Amniotic epithelial cell (primary cell): ENCODE measurements around the gene CST6.
A peak's percentile ranks its signal among the peaks of the same experiment; 100 is the strongest.

Source experiments
- DNase-seq: peaks from one replicate; pipeline ENCODE4 v3.0.0-alpha.2; 2010; ENCODE audit warnings: low read depth

The CST6 gene, protein sequence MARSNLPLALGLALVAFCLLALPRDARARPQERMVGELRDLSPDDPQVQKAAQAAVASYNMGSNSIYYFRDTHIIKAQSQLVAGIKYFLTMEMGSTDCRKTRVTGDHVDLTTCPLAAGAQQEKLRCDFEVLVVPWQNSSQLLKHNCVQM

DNA sequence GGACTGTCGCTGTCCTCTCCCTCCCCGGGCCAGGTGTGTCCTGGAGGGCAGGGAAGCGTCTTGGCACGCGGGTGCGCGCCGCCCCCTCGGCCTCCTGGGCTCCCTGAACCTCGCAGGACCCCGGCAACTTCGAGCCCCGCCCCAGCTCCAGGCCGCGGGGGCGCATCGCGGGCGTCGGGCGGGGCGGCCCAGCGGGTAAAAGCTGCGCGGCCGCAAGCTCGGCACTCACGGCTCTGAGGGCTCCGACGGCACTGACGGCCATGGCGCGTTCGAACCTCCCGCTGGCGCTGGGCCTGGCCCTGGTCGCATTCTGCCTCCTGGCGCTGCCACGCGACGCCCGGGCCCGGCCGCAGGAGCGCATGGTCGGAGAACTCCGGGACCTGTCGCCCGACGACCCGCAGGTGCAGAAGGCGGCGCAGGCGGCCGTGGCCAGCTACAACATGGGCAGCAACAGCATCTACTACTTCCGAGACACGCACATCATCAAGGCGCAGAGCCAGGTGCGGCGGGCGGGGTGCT is at the start of gene CST6:
Gene CST6 (plus strand): TSS at position 224 of the 519 bp plus-strand sequence. CDS start 37 bp downstream, at position 261.
- no peak for DNase-seq

DNA sequence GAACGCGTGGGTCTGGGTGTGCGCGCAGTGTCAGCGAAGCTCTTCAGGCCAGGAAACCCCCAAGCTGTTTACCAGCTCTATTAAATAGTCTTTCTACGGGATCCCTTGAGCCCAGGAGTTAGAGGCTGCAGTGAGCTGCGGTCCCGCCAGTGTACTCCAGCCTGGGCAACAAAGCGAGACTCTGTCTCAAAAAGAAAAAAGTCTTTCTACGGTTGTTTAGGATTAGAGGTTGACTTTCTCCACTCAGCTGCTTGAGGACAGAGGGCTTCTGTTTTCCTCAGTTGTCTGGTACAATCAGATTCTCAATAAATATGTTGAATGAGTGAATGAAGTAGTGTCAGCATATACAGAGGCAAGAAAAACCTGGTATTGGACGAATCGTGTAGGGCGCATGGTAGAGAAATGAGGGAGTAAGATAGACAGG is 49.7 kb upstream of the CST6 start:
- DNase-seq, result no peak

DNA sequence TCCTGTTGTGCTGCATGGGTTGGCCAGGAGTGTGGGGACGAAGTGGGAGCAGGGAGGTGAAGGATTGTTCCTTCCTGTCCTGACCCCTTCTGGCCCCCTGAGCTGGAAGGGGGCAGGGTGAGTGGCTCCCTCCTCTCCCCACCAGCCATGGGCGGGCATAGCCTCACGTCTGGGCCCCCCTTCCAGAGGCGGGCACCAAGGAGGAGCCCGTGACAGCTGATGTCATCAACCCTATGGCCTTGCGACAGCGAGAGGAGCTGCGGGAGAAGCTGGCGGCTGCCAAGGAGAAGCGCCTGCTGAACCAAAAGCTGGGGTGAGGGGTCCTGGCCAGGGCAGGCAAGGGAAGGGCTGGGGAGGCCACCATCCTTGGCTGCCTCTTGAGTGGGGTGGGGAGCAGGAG is 46.9 kb upstream of the CST6 start:
- no peak for DNase-seq

DNA sequence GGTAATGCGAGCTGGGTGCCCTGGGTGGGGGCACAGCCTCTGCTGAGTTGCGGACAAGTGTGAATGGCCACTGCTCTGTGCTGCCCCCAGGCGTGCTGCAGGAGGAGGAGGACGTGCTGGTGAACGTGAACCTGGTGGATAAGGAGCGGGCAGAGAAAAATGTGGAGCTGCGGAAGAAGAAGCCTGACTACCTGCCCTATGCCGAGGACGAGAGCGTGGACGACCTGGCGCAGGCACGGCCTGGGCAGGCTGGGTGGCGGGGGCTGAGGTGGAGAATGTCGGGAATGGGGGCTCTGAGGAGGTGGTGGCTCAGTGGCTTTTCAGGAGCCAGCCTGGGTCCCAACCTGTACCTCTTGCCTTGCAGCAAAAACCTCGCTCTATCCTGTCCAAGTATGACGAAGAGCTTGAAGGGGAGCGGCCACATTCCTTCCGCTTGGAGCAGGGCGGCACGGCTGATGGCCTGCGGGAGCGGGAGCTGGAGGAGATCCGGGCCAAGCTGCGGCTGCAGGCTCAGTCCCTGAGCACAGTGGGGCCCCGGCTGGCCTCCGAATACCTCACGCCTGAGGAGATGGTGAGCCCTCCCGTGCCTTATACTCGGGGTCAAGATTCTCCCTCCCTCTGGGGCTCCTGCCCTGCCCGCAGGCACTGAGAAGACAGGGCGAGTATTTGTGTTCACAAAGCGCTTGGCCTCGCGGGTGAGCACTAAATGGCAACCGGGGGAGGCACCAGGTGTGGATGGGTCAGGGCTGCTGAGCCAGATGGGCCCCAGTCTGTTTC is 45.6 kb upstream of the CST6 start:
- DNase-seq, result no peak

DNA sequence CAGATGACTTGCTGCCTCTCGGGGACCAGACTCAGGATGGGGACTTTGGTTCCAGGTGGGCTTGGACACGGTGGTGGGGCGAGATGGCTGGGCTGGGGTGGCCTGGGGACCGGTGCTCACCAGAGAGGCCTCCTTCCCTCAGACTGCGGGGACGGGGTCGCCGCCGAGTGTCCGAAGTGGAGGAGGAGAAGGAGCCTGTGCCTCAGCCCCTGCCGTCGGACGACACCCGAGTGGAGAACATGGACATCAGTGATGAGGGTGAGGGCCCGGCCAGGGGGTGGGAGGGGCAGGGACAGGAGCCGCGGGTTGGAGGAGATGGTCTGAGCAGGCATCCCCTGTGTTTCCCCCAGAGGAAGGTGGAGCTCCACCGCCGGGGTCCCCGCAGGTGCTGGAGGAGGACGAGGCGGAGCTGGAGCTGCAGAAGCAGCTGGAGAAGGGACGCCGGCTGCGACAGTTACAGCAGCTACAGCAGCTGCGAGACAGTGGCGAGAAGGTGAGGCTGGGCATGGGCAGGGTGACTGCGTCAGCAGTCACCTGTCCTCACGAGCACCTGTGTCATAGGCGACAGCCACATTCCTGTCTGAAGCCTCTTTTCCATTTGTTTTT is 44.4 kb upstream of the CST6 start:
- no peak for DNase-seq

DNA sequence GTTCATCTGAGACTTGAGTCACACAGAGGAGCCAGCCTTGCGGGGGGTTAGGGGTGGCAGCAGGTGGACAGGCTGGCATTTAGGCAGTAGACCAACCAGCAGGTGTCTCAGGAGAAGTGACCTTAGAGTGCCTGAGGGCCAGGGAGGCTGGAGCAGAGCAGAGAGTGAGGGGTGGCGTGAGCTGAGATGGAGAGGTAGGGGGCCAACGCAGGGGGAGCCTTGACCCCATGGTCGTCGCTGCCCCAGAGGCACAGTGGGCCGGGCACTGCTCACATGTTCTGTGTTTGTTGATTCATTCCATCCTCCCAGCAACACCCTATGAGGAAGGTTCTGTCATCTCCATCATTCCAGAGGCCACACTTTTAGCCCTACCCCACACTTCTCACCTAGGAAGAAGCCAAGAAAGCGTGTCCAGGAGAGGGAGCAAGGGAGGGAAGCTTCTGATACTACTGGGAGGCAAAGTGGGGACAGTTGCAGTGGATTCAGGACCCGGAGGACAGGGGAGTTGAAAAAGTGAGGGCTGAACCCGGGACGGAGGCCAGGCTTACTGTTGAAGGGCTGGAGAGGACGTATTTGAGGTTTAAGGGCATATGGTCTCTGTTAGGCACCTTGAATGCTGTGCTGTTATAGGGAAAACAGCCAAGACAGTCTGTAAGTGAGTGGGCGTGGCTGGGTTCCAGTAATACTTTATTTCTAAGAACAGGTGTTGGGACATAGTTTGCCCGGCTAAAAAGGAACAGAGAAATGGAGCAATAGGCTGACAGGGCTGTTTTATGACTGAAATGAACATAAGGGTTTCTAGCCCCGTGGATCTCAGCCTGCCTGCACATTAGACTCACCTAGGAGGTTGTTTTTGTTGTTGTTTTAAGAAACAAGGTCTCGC is 43.0 kb upstream of the CST6 start:
- no peak for DNase-seq

DNA sequence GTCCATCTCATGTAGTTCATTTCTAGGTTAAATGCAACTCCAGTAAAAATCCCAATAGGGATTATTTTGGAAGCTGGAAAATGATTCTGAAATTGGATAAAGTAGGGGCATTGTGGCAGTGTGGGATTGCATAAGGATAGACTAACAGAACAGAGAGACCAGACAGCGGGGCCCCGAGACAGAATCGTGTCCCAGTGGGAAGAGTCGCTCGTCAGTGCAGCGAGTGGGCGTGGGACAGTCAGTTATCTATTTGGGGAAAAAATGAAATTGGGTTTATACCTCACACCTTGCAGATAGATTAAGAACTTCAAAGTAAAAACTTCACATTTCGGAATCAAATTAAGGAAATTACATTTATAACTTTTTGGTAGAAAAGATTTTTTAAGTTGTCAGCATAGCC is 39.7 kb upstream of the CST6 start:
- DNase-seq, result no peak

DNA sequence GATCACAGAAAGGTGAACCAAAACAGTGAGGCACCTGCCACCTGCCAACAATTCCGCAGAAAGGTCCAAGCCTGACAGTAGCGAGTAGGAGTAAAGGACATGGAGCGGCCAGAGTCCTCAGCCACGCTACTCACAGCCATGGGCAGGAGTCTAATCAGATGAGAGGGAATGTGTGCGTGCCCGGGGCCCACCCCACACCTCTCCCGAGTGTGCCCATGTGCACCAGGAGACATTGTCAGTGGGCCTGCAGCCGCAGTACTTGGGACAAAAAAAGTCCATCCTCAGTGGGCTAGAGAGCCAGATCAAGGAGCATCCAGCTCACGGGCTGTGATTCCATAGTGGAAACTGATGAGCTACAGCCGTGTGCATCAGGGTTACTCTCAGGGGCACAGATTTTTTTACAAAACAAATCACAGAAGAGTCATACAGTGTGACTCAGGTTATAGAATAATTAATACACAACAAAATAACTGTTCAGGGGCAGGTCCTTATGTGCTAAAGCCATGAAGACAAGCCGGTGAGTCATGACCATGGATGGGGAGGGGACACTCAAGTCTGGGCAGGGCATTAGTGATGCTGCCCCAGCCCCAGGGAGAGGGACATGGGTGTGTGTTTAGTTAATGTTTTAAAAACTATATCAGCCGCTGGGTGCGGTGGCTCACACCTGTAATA is 38.2 kb upstream of the CST6 start:
- DNase-seq, result peak; percentile 5

DNA sequence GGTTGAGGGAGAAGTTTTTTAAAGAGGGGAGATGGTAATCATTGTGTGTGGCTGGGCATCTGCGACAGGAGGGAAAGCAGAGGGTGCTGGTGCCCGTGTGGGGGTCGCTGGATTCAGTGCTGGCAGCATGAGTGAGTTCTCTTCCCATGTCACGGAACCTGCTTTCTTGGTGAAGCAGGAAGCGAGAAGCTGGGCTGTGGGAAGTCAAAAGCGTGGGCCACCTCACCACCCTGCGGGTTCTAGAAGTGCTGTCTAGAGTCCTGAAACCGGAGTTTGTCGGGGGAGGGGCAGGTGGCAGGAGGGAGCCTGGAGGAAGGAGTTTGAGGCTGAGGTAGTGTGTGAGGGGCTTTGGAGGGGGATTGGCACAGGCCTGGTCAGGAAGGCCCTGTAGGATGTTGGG is 36.0 kb upstream of the CST6 start:
- no peak for DNase-seq

DNA sequence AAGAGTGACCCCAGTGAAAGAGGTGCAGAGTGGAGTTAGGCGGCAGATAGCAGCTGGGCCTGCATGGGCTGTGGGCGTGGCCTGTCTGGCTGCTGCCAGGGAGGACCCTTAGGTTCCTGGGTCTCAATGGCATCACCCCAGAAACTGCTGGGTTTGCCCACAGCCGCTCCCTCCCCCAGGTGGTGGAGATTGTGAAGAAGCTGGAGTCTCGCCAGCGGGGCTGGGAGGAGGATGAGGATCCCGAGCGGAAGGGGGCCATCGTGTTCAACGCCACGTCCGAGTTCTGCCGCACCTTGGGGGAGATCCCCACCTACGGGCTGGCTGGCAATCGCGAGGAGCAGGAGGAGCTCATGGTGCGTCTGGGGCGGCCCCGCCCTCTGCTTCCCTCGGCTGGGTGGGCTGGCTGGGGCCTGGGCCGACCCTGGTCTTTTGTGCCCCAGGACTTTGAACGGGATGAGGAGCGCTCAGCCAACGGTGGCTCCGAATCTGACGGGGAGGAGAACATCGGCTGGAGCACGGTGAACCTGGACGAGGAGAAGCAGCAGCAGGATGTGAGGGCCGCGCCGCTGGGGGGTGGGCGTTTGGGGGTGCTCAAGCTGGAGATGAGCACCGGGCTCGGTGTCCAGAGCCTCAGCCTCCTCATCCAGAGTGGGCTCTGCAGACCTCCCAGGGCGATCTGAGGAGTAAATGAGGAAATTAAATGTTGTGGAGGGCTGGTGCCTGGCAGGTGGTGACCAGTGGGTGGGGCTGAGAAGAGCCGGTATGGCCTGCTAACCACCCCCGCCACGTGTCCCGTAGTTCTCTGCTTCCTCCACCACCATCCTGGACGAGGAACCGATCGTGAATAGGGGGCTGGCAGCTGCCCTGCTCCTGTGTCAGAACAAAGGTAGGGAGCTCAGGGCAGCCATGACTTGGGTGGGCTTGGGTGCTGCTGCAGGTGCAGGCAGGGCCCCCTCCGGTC is 35.3 kb upstream of the CST6 start:
- no peak for DNase-seq

DNA sequence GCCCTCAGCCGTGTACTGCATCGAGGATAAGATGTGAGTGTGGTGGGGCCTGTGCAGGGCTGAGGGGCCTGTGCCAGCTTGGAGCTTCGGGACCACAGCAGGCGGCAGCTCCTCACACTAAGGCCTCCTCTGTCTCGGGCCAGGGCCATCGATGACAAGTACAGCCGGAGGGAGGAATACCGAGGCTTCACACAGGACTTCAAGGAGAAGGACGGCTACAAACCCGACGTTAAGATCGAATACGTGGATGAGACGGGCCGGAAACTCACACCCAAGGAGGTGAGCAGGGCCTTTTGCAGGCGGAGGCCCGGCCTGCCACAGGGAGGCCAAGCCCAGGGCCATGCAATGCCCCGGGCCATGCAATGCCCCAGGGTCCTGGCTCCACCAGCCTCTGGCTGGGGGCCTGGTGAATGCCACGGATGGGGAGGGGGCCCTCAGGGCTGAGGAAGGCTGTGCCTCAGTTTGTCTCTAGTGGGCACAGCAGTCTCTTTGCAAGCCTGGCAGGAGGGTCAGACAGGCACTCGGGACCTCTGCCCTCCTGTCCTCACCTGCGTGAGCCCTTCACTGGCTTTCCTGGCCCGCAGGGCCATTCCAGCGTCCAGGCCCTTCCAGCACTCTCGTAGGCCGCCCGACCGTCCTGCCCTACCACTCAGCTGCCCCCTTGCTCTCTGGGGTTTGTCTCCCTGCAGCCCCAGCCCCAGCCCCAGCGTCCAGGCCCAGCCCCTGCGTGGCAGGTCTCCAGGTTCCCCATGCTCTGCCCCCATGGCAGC is 34.0 kb upstream of the CST6 start:
- no peak for DNase-seq

DNA sequence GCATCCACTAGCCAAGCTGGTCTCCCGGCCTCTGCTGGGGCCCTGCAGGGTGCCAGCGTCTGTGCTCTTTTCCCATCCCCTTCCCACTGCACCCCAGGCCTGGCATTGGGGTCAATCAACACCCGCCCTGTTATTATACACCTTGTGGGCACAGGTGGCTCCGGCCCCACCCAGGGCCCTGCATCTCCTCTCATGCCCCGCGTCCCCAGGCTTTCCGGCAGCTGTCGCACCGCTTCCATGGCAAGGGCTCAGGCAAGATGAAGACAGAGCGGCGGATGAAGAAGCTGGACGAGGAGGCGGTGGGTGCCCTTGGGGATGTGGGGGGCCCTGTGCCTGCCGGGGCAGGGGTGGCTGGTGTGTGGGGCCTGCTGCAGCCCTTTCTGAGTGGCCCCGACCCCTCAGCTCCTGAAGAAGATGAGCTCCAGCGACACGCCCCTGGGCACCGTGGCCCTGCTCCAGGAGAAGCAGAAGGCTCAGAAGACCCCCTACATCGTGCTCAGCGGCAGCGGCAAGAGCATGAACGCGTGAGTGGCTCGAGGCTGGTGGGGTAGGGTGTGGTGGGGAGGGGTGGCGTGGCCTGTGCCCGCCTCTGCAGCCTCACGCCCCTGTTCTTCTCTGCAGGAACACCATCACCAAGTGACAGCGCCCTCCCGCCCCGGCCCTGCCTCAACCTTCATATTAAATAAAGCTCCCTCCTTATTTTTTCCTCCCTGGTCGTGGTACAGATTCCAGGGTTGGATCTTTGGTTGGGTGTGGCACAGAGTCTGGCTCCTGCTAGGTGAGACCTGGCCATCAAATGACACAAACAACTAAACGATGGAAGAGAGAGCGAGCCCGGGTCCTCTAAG is 33.2 kb upstream of the CST6 start:
- DNase-seq, result no peak

DNA sequence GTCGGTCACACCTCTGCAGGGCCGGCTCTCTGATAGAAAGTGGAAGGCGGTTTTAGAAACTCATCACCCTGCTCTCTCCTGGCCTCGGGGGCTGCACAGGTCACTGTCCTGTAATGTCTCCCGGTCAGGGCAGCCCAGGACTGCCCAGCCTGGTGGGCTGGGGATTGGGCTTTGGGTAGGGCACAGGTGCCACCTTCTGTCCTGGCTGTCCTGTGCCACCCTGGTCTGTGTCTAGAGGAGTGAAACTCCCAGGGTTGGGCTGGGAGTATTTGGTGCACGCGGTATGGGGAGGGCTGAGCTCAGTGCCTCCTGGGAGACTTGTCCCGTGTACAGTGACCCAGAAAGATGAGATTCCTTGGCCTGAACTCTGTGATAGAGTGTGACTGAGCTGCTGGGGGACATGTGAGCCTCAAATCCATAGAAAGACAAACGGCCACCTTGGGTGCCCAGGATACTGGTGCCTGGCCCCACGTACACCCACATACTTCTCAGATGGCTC is 32.5 kb upstream of the CST6 start:
- no peak for DNase-seq

DNA sequence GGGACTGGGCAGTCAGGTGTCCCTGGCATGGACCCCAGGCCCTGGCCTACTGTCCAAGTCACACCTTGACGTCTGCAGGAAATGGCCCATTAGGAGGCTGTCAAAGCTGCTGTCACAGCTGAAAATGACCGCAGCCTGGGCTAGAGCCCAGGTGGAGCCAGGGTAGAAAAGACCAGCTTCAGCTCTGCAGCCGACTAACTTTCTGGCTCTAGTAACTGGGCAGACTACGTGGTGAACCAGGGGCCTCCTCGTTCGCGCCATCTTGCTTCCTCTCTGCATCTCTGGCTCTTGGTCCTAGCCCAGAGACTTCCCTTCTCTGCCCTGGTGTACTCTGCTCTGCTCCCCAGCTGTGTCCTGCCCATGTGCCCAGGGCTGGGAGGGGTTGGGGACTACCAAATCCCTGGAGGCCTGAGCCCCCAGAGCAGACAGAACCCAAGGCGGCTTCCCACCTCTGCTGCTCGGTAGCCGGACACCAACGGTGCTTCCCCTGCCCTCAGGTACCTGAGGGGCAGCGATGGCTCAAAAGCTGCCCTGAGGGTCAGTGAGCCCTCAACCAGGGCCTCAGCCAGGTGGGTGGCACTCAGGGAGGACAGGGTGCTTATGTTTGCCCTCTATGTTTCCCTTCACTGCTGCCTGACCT is 30.6 kb upstream of the CST6 start:
- no peak for DNase-seq

DNA sequence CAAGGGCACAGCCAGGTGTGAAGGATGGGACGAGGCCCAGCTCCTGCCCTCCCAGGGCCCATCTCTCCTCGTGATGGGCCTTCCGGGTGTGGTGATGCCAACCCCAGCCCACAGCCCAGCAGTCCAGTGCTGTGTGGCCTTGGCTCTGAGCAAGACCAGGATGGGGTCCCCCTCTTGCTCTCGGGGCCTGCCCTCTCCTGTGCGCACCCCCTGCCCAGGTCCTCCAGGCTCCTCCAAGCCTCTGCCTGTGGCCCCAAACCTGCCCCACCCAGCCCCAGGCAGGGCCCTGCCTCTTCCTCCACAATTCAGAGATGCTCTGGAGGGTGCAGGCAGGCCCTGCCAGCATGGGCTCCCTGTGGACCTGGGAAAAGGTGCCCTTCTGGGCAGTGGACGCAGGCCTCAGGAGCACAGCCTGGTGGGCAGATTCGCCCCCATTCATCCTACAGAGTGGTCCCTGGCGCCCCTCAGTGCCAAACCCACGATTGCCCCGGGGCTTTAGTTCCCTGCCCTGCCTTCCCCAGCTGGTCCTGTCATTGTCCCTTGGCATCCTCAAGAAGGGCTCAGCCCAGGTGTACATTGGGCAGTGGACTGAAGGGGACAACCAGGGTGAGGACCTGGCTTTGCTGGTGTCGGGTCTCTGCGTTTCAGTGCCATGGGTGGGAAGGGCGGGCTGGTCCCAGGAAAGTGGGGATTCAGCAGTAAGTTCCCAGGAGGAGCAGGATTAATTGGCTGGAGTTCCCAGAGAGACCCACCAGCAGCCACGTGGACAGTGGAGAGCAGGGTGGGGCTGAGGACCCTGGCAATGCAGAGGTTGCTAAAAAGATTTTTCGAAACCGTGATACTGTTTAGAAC is 29.6 kb upstream of the CST6 start:
- DNase-seq, result no peak

DNA sequence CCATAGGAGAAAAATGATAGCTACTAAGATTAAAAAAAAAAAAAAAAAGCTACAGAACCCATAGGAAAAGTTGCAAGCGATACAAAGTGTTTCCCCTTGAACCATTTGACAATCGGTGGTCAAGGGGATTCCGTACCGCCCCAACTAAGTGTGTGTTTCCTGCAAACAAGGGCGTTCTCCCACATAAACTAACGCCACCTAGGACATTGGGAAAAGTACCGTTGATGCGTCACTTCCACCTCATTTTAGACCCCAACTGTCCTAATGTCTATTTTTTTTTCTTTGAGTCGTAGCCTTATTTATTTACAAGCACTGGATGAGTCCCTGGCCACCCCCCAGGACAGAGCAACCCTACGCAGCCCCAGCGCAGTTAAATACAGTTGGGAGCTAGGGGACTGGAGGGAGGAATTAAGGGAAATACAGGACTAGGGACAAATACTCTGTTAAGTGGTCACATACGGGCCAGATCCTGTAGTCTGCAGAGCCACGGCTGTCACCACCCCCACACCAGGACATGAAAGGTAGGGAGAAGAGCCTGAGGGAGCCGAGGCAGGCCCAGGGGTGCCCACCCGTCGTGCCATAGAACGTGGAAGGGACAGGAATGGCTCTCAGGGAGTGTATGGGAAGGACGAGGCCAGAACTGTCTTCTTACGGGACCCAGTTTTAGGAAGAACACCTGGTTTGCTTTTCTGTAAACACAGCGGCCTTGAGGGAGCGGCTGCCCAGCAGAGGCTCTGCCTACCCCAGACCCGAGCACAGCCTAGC is 28.8 kb upstream of the CST6 start:
- no peak for DNase-seq
